SH-SY5Y (cell line): ENCODE results near the gene VGF.

Experiments used
- GATA2 ChIP-seq: IDR thresholded peaks from 2 replicates; pipeline ENCODE4 v1.6.1; 2011; ENCODE audit warnings: mild to moderate bottlenecking, low read depth, low read length
- GATA3 ChIP-seq: IDR thresholded peaks from 2 replicates; pipeline ENCODE4 v1.6.1; 2011; ENCODE audit warnings: low read depth, mild to moderate bottlenecking, low read length, moderate library complexity

- TF ChIP-seq GATA2 (no peak), GATA3 (no peak)
Measured at GRCh38 chr7:101169110-101169837, 3.9 kb upstream of the VGF start.
